ENCODE results near the gene BHLHA15. TPM values are rescaled to one million over a fixed set of nuclear protein-coding genes. Genes with fewer than 3 reads are reported as not detected.

BHLHA15 gene
- total and polyA plus RNA-seq, 2 of the 8 experiments (the other 6 are each of a cell fraction or from before 2014, with no cell fraction given) = 1.1 to 2.7 TPM

DNA sequence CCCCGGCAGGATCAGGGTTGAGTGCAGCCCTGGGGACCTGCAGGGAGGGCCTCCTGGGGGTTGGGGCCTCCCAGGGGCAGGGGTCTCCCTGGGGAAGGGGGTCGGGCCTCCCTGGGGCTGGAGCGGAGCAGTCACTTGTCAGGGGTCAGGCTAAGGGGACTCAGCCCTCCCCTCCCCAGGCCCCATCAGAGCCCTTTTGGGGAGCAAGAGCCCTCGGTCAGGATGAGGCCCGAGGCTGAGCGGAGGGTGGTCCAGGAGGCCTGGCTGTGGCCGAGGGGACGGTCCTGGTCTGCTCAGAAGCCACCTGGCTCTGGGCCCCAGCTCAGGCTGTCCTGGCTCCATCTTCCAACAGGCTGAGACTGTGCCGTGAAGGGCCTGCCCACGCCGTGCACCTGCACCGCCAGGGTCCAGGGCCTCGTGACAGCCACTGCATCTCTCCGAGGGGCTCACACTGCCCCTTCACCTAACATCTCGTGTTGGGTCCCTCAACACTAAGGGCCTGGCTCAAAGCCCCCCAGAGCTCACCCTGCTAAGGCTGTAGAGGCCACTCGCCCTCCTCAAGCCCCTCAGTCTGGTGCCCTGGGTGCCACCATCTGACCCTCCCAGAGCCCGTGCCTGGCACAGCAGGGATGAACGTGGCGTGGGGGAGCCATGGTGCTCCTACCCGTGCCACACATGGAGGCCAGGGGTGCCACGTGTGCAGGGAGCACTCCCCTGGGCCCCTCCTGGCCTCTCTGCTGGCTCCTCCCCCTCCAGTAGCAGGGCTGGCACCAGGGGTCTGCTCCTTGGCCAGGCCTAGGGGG lies 12.9 kb downstream of the BHLHA15 start (continued):
- TF ChIP-seq KDM4A (IDR thresholded peaks at IDR 0.05; ENCODE audit: low read depth, low read length, severe bottlenecking) (no peak), SIN3A (conservative IDR thresholded peaks at IDR 0.05 in 1 of 2, IDR thresholded peaks at IDR 0.05 in 1 of 2; ENCODE audit: low read depth in 1 of 2, low read length in 2 of 2) (no peak), CHD2 (IDR thresholded peaks at IDR 0.05; ENCODE audit: low read length) (no peak), MAX (IDR thresholded peaks at IDR 0.05) (no peak), SIX5 (IDR thresholded peaks at IDR 0.05; ENCODE audit: low read depth, low read length) (no peak), GTF2F1 (IDR thresholded peaks at IDR 0.05; ENCODE audit: borderline replicate concordance, low read depth, low read length) (no peak)

Measured in H1 (cell line).